AG10803 (cell line): ENCODE data around the gene SLC26A8.
"Not testable (repeated sequence)": the region's sequence is repeated elsewhere in the genome, so short reads cannot be mapped to it uniquely, and the experiment has no call there.

ENCODE experiments used
- DNase-seq: peaks from one replicate; pipeline ENCODE4 v3.0.0; 2010; ENCODE audit warnings: low read depth
- H3K4me3 ChIP-seq: 2 replicates; pipeline ENCODE4 v1.5.1; 2011; ENCODE audit warnings: mild to moderate bottlenecking, low read length, control low read depth
- CTCF ChIP-seq: conservative IDR thresholded peaks from 2 replicates; pipeline ENCODE4 v1.5.1; 2011; ENCODE audit warnings: mild to moderate bottlenecking, low read length, control low read depth, inconsistent platforms

Gene SLC26A8

GRCh38 chr6:35933844-35934243, 90.6 kb downstream of the SLC26A8 start:
- DNase-seq, result no peak
- TF ChIP-seq CTCF, result no peak
- H3K4me3 ChIP-seq, result no peak overlapping the region

- not testable (repeated sequence) for DNase-seq, H3K4me3 ChIP-seq
These were observed 92.6 kb downstream of the SLC26A8 start for GRCh38 chr6:35931873-35932272.

GRCh38 chr6:35931120-35931561, 93.3 kb downstream of the SLC26A8 start:
- no peak overlapping the region for H3K4me3 ChIP-seq
- no peak for TF ChIP-seq CTCF
- no peak for DNase-seq

- no peak for TF ChIP-seq CTCF
- no peak for DNase-seq
- H3K4me3 ChIP-seq, result no peak overlapping the region
These were observed 94.8 kb downstream of the SLC26A8 start for GRCh38 chr6:35929601-35930000.

GRCh38 chr6:35926509-35927215, 97.8 kb downstream of the SLC26A8 start:
- TF ChIP-seq CTCF, result no peak
- no peak for DNase-seq
- H3K4me3 ChIP-seq, result no peak overlapping the region

GRCh38 chr6:35925961-35926360, 98.5 kb downstream of the SLC26A8 start:
- no peak for DNase-seq
- H3K4me3 ChIP-seq, result no peak overlapping the region
- no peak for TF ChIP-seq CTCF

- DNase-seq, result no peak
- TF ChIP-seq CTCF, result no peak
These were observed 100.3 kb downstream of the SLC26A8 start for GRCh38 chr6:35924146-35924545.

More at GRCh38 chr6:35924146-35924545, 100.3 kb downstream of the SLC26A8 start:
- no peak overlapping the region for H3K4me3 ChIP-seq
